NCI-H774 (cell line): Measurements from ENCODE around the gene C17orf100.

Source experiments
- DNase-seq: peaks from one replicate; lab custom pipeline; 2025; lab: John Stamatoyannopoulos, UW

C17orf100 gene

GRCh38 chr17:6651354-6651918 is at the start of gene C17orf100, which contains the start of gene MED31:
Gene C17orf100, plus strand, starts transcription at chr17:6651762. Its CDS starts 152 bp downstream, at chr17:6651914.
Gene MED31, minus strand, starts transcription at chr17:6651605. Its CDS starts 77 bp downstream, at chr17:6651528.
- DNase-seq = peak; percentile 67

GRCh38 chr17:6602141-6602540 is 49.4 kb upstream of the C17orf100 start:
- DNase-seq = no peak

- DNase-seq = no peak
These were observed 47.7 kb upstream of the C17orf100 start for GRCh38 chr17:6603744-6604325.

- no peak for DNase-seq
These were observed 46.4 kb upstream of the C17orf100 start for GRCh38 chr17:6605142-6605541.

- no peak for DNase-seq
These were observed 43.2 kb upstream of the C17orf100 start for GRCh38 chr17:6608321-6608720.

- DNase-seq = no peak
These were observed 41.6 kb upstream of the C17orf100 start for GRCh38 chr17:6610011-6610410.

- no peak for DNase-seq
These were observed 40.3 kb upstream of the C17orf100 start for GRCh38 chr17:6611231-6611630.

- DNase-seq = no peak
These were observed 27.6 kb upstream of the C17orf100 start for GRCh38 chr17:6623941-6624340.

GRCh38 chr17:6626616-6627015 is 24.9 kb upstream of the C17orf100 start:
- no peak for DNase-seq

- no peak for DNase-seq
These were observed 24.5 kb upstream of the C17orf100 start for GRCh38 chr17:6627019-6627418.

GRCh38 chr17:6630390-6630789 is 21.2 kb upstream of the C17orf100 start:
- no peak for DNase-seq

- no peak for DNase-seq
These were observed 19.0 kb upstream of the C17orf100 start for GRCh38 chr17:6632530-6632929.

- DNase-seq = no peak
These were observed 18.3 kb upstream of the C17orf100 start for GRCh38 chr17:6633263-6633662.

GRCh38 chr17:6636105-6636504 is 15.5 kb upstream of the C17orf100 start:
- no peak for DNase-seq

GRCh38 chr17:6636616-6637457 is 14.7 kb upstream of the C17orf100 start:
- DNase-seq = no peak

GRCh38 chr17:6637458-6637840 is 14.1 kb upstream of the C17orf100 start:
- DNase-seq = no peak

- DNase-seq = no peak
These were observed 13.3 kb upstream of the C17orf100 start for GRCh38 chr17:6638046-6638908.

- DNase-seq = no peak
These were observed 12.5 kb upstream of the C17orf100 start for GRCh38 chr17:6639014-6639585.

GRCh38 chr17:6639586-6640535 is 11.7 kb upstream of the C17orf100 start:
- DNase-seq = no peak

- DNase-seq = peak; percentile 71
These were observed 10.9 kb upstream of the C17orf100 start, which contains the start of the genes KIAA0753 and TXNDC17 for GRCh38 chr17:6640536-6641246. Gene KIAA0753, minus strand, starts transcription at chr17:6640711. Its CDS starts 5,608 bp downstream, at chr17:6635103. Gene TXNDC17, plus strand, starts transcription at chr17:6641060. Its CDS starts 23 bp downstream, at chr17:6641083.
